CD4-positive, alpha-beta T cell (primary cell): ENCODE results near the gene BTBD17. TPM values are rescaled to one million over a fixed set of nuclear protein-coding genes. Genes with fewer than 3 reads are reported as not detected.

Experiments used
- ATAC-seq: fragments of 200-7000 bp; cut with Tn5 transposase; one replicate; pipeline ENCODE4 v1.10.0; 2022; ENCODE audit warnings: mild to moderate bottlenecking; ENCODE audit not compliant: poor library complexity
- CTCF ChIA-PET: fragments of 350-600 bp; sonication (Branson Sonifier 250); formaldehyde crosslinking; loops from one replicate; lab custom pipeline; 2021; ENCODE audit warnings: antibody characterized with exemption, inconsistent platforms; lab: Charles Lee
- POLR2A ChIA-PET: fragments of 350-600 bp; sonication (Branson Sonifier 250); formaldehyde crosslinking; loops from one replicate; lab custom pipeline; 2021; ENCODE audit warnings: antibody characterized with exemption, inconsistent platforms; lab: Charles Lee
- DNase-seq, 14 experiments: peaks; one replicate each; pipeline ENCODE4 v3.0.0-alpha.2; 2013 to 2020; ENCODE audit warnings: mixed read lengths in 2 of 14
- H3K27ac ChIP-seq, 2 donors: one replicate each; pipeline versions ENCODE4 v1.5.1 to v1.7.0; 2013; ENCODE audit warnings: low read length in 2 of 2, low read depth in 1 of 2, mild to moderate bottlenecking in 1 of 2
- H3K27me3 ChIP-seq, 2 experiments: 1 replicate in 1 of 2; 2 replicates in 1 of 2; pipeline versions ENCODE4 v1.6.1 to v1.7.0; 2013; ENCODE audit warnings: low read length in 2 of 2, control low read depth in 1 of 2, mild to moderate bottlenecking in 1 of 2, moderate library complexity in 1 of 2; ENCODE audit not compliant: insufficient read depth in 2 of 2, control insufficient read depth in 1 of 2
- H3K36me3 ChIP-seq: one replicate; pipeline ENCODE4 v1.6.1; 2013; ENCODE audit warnings: low read length, control low read depth; ENCODE audit not compliant: insufficient read depth
- H3K4me1 ChIP-seq: one replicate; pipeline ENCODE4 v1.6.1; 2013; ENCODE audit warnings: low read length, control low read depth; ENCODE audit not compliant: insufficient read depth
- H3K4me3 ChIP-seq: one replicate; pipeline ENCODE4 v1.5.1; 2013; ENCODE audit warnings: mild to moderate bottlenecking, low read length, moderate library complexity
- H3K9me3 ChIP-seq, 2 experiments: 1 replicate in 1 of 2; 2 replicates in 1 of 2; pipeline versions ENCODE4 v1.6.1 to v1.7.0; 2013; ENCODE audit warnings: low read length in 2 of 2, mild to moderate bottlenecking in 2 of 2, control low read depth in 1 of 2, moderate library complexity in 1 of 2; ENCODE audit not compliant: control insufficient read depth in 1 of 2, insufficient read depth in 1 of 2
- H3K27ac Mint-ChIP-seq: one replicate; pipeline ENCODE4 v1.8.0; 2020; ENCODE audit warnings: mixed read lengths
- H3K27me3 Mint-ChIP-seq: one replicate; pipeline ENCODE4 v1.8.0; 2021; ENCODE audit warnings: mixed read lengths
- H3K36me3 Mint-ChIP-seq: one replicate; pipeline ENCODE4 v1.8.0; 2021; ENCODE audit warnings: low read depth, mixed read lengths
- H3K4me1 Mint-ChIP-seq: one replicate; pipeline ENCODE4 v1.8.0; 2021; ENCODE audit warnings: low read depth, mixed read lengths
- H3K4me3 Mint-ChIP-seq: one replicate; pipeline ENCODE4 v1.8.0; 2020; ENCODE audit warnings: mild to moderate bottlenecking, mixed read lengths
- H3K9me3 Mint-ChIP-seq: one replicate; pipeline ENCODE4 v1.8.0; 2020; ENCODE audit warnings: mixed read lengths
- CTCF ChIP-seq: fragments of 200-600 bp; IDR thresholded peaks from one replicate; pipeline ENCODE4 v1.8.0; 2022; ENCODE audit warnings: antibody characterized with exemption, mild to moderate bottlenecking
- intact Hi-C, 2 experiments: fragments of 100-400 bp; cut with DNase I in 1 of 2; cut with micrococcal nuclease in 1 of 2; formaldehyde crosslinking; loops; one replicate each; pipeline versions ENCODE4 v1.15.1 to v1.9.0; 2023 to 2025; cut with DNase I, micrococcal nuclease
- total RNA-seq, 174 experiments: library from RNA in 2 of 174; stranded (reverse) in 2 of 174; gene quantifications; one replicate each; pipeline ENCODE4 v1.2.3 and lab custom pipeline; 2021 to 2026

The BTBD17 gene
- total RNA-seq, 2 experiments from 2014 or later: not detected

- no peak for TF ChIP-seq CTCF
Measured at GRCh38 chr17:74404218-74404617, 42.5 kb upstream of the BTBD17 start.

GRCh38 chr17:74403512-74404137, 42.0 kb upstream of the BTBD17 start:
- CTCF ChIA-PET: no interaction called here

More at GRCh38 chr17:74404218-74404617, 42.5 kb upstream of the BTBD17 start:
- Histone ChIP-seq H3K36me3 (no peaks in the 10 kb centered on the region), H3K4me1 (no peaks in the 10 kb centered on the region), H3K9me3 (no peaks in the 10 kb centered on the region), H3K4me3 (no peak overlapping the region), H3K27me3 (no peaks in the 10 kb centered on the region), H3K27ac (no peak overlapping the region)
- H3K36me3 Mint-ChIP-seq: no peaks in the 10 kb centered on the region
- peaks cover 4% of the 10 kb centered on the region for H3K27me3 Mint-ChIP-seq
- DNase-seq (no peak), ATAC-seq (no peak)
- intact Hi-C loops: no loop called here
- no peak overlapping the region for H3K4me3 Mint-ChIP-seq
- no peaks in the 10 kb centered on the region for H3K4me1 Mint-ChIP-seq
- ChIA-PET CTCF (no interaction called here), POLR2A (no interaction called here)
- H3K27ac Mint-ChIP-seq: no peak overlapping the region
- H3K9me3 Mint-ChIP-seq: no peaks in the 10 kb centered on the region

GRCh38 chr17:74402048-74402447, 40.4 kb upstream of the BTBD17 start:
- Mint-ChIP-seq H3K27ac (no peak overlapping the region), H3K4me3 (no peak overlapping the region), H3K27me3 (peaks cover 4% of the 10 kb centered on the region), H3K36me3 (no peaks in the 10 kb centered on the region), H3K4me1 (no peaks in the 10 kb centered on the region), H3K9me3 (no peaks in the 10 kb centered on the region)
- no peak for ATAC-seq
- no peaks in the 10 kb centered on the region for H3K27me3 ChIP-seq
- no peak for DNase-seq
- no peaks in the 10 kb centered on the region for H3K9me3 ChIP-seq
- POLR2A ChIA-PET: no interaction called here
- CTCF ChIA-PET: no interaction called here
- no peak overlapping the region for H3K4me3 ChIP-seq
- intact Hi-C loops: no loop called here
- no peaks in the 10 kb centered on the region for H3K36me3 ChIP-seq
- H3K27ac ChIP-seq: no peak overlapping the region
- TF ChIP-seq CTCF: no peak
- H3K4me1 ChIP-seq: no peaks in the 10 kb centered on the region

More at GRCh38 chr17:74403512-74404137, 42.0 kb upstream of the BTBD17 start:
- ATAC-seq (no peak), DNase-seq (no peak)
- Mint-ChIP-seq H3K36me3 (no peaks in the 10 kb centered on the region), H3K27ac (no peak overlapping the region), H3K4me1 (no peaks in the 10 kb centered on the region), H3K27me3 (peaks cover 4% of the 10 kb centered on the region), H3K4me3 (no peak overlapping the region), H3K9me3 (no peaks in the 10 kb centered on the region)
- no peaks in the 10 kb centered on the region for H3K4me1 ChIP-seq
- intact Hi-C loops: no loop called here
- POLR2A ChIA-PET: interaction anchor here (0.6 kb wide), 1 partner anchor 10 kb away, joined by 3 read pairs; no protein-coding TSS in a partner anchor
- H3K27me3 ChIP-seq: no peaks in the 10 kb centered on the region
- H3K4me3 ChIP-seq: no peak overlapping the region
- TF ChIP-seq CTCF: no peak
- H3K9me3 ChIP-seq: no peaks in the 10 kb centered on the region
- no peaks in the 10 kb centered on the region for H3K36me3 ChIP-seq
- H3K27ac ChIP-seq: no peak overlapping the region
